ENCODE data around the gene ABR. TPM values are rescaled to one million over a fixed set of nuclear protein-coding genes. Genes with fewer than 3 reads are reported as not detected.
A peak's percentile ranks its signal among the peaks of the same experiment; 100 is the strongest.

Gene ABR
- total and polyA plus RNA-seq, 2 of the 8 experiments (the other 6 are each of a cell fraction or from before 2014, with no cell fraction given), result 44.8 to 47.2 TPM

GRCh38 chr17:1146561-1147265 is 33.1 kb downstream of the ABR start:
- Histone ChIP-seq H2BK20ac (ENCODE audit: low read length) (no peak overlapping the region), H3K4me1 (replicated peaks in 1 of 4; ENCODE audit: control insufficient read depth in 3 of 4, insufficient read depth in 4 of 4, low read length in 3 of 4) (peaks cover 0 to 4% (median 1%) of the 10 kb centered on the region in 4 experiments; a peak in 2 of 7 replicates), H3K27ac (ENCODE audit: low read depth, low read length) (no peak overlapping the region), H3K27me3 (replicated peaks in 1 of 4; ENCODE audit: control insufficient read depth in 3 of 4, extremely low read depth in 1 of 4, insufficient read depth in 3 of 4, low read length in 3 of 4) (no peaks in the 10 kb centered on the region), H2AK5ac (ENCODE audit: low read depth, low read length) (no peak overlapping the region), H4K91ac (replicated peaks; ENCODE audit: insufficient read length, low read length) (no peak overlapping the region), H3K9me3 (ENCODE audit: insufficient read depth in 2 of 2, low read depth in 1 of 2, low read length in 1 of 2) (no peaks in the 10 kb centered on the region; a peak in 1 of 4 replicates), H3K36me3 (ENCODE audit: control insufficient read depth in 2 of 4, insufficient read depth in 4 of 4, low read length in 3 of 4) (no peaks in the 10 kb centered on the region), H4K8ac (ENCODE audit: extremely low read depth, insufficient read depth, low read length) (no peak overlapping the region; the same call in 1 of the 2 replicates), H3K14ac (ENCODE audit: insufficient read length) (no peak overlapping the region), H2BK120ac (replicated peaks; ENCODE audit: low read depth, low read length) (no peak overlapping the region), H2BK5ac (ENCODE audit: low read depth, low read length) (no peak overlapping the region), H3K18ac (ENCODE audit: extremely low read depth, low read length) (no peak overlapping the region), H3K23me2 (ENCODE audit: low read depth, low read length) (no peaks in the 10 kb centered on the region), H4K5ac (ENCODE audit: insufficient read length, low read depth, low read length) (no peak overlapping the region), H3K4me3 (ENCODE audit: extremely low read depth in 1 of 4, insufficient read depth in 2 of 4, low read depth in 3 of 4, low read length in 4 of 4) (no peak overlapping the region), H2BK12ac (ENCODE audit: low read depth, low read length) (no peak overlapping the region), H2BK15ac (ENCODE audit: low read length) (no peak overlapping the region; the same call in 1 of the 2 replicates), H3K23ac (ENCODE audit: insufficient read length) (no peak overlapping the region), H2AFZ (ENCODE audit: low read length) (no peak overlapping the region), H3K4ac (replicated peaks; ENCODE audit: insufficient read length, low read depth, low read length) (no peak overlapping the region), H3K79me1 (ENCODE audit: low read depth, low read length) (peaks cover 3% of the 10 kb centered on the region), H4K20me1 (replicated peaks in 1 of 2; ENCODE audit: control insufficient read depth in 1 of 2, insufficient read depth in 2 of 2, low read length in 2 of 2) (peaks cover 2 to 7% of the 10 kb centered on the region in 2 experiments), H3K56ac (replicated peaks; ENCODE audit: insufficient read length, low read depth, low read length) (no peak overlapping the region), H3K79me2 (ENCODE audit: control insufficient read depth in 1 of 2, insufficient read depth in 2 of 2, low read length in 2 of 2) (no peaks in the 10 kb centered on the region), H3K9ac (replicated peaks in 1 of 4; ENCODE audit: extremely low read depth in 1 of 4, low read depth in 3 of 4, low read length in 3 of 4) (no peak overlapping the region), H3K4me2 (ENCODE audit: insufficient read depth in 1 of 2, low read depth in 2 of 2, low read length in 2 of 2) (no peak overlapping the region)
- WGBS, 2 experiments (ENCODE audit: extremely low coverage in 1 of 2, insufficient coverage in 1 of 2, insufficient read length in 1 of 2, insufficient replicate concordance in 2 of 2, low coverage in 1 of 2, low lambda C conversion rate in 2 of 2, missing lambda C conversion rate in 1 of 2), result 90% methylated on average over 9 of the region's 9 CpGs; no CpG with 5 or more reads in 1 of the 2 experiments
- no peak for FAIRE-seq
- DNase-seq (ENCODE audit: low read depth in 1 of 2, low spot score in 2 of 2), result no peak
- peak; percentile 94 for TF ChIP-seq FOSL1 (IDR thresholded peaks at IDR 0.05; ENCODE audit: insufficient read depth, low read depth, low read length)
- 0 out of 2 replicates have a peak, but pooled peaks have one; percentile 47 for TF ChIP-seq KDM1A (IDR thresholded peaks at IDR 0.05; ENCODE audit: borderline replicate concordance, low read length)
- no peak for TF ChIP-seq TBP (IDR thresholded peaks at IDR 0.05; ENCODE audit: low read depth, low read length)
- peak; percentile 99 for TF ChIP-seq EGR1 (IDR thresholded peaks at IDR 0.05; ENCODE audit: borderline replicate concordance, low read depth, low read length)
- no peak for TF ChIP-seq RXRA (IDR thresholded peaks at IDR 0.05; ENCODE audit: insufficient read depth, low read depth, low read length)
- TF ChIP-seq EP300 (IDR thresholded peaks at IDR 0.05; ENCODE audit: borderline replicate concordance in 1 of 2, low read depth in 2 of 2, low read length in 2 of 2), result no peak
- ChIA-PET POLR2A (ENCODE audit: partially characterized antibody) (no interaction called here), CTCF (ENCODE audit: partially characterized antibody) (interaction anchor here (0.6 to 11.3 kb wide), 14 partner anchors 10 to 132 kb away, joined by 3 to 178 read pairs (median 5); no protein-coding TSS in a partner anchor)
